Measurements from ENCODE around the gene APRT. TPM values are rescaled to one million over a fixed set of nuclear protein-coding genes. Genes with fewer than 3 reads are reported as not detected.

APRT gene
- total RNA-seq, 1 donor from 2014 or later, result 53.4 TPM

- no peaks in the 10 kb centered on the region for H3K9me3 ChIP-seq (ENCODE audit: low read depth)
- Mint-ChIP-seq H3K9me3 (no peaks in the 10 kb centered on the region), H3K4me3 (no peak overlapping the region), H3K36me3 (peaks cover 3% of the 10 kb centered on the region), H3K4me1 (peaks cover 3% of the 10 kb centered on the region), H3K27me3 (ENCODE audit: insufficient read depth, low read depth) (peaks cover 2% of the 10 kb centered on the region), H3K27ac (no peak overlapping the region)
- no peaks in the 10 kb centered on the region for H3K4me1 ChIP-seq
- no peaks in the 10 kb centered on the region for H3K36me3 ChIP-seq
- no peak overlapping the region for H2AFZ ChIP-seq (replicated peaks)
- H3K9ac ChIP-seq, result no peak overlapping the region
- H3K27ac ChIP-seq, result no peak overlapping the region
- no peaks in the 10 kb centered on the region for H3K27me3 ChIP-seq
- no peaks in the 10 kb centered on the region for H3F3A ChIP-seq (ENCODE audit: low read depth)
- no peak for DNase-seq (ENCODE audit: low spot score)
- no peaks in the 10 kb centered on the region for H4K20me1 ChIP-seq (ENCODE audit: low read depth)
- H3K4me3 ChIP-seq, result no peak overlapping the region
- no peak overlapping the region for H3K4me2 ChIP-seq
- H3K79me2 ChIP-seq (ENCODE audit: low read depth), result no peaks in the 10 kb centered on the region
- TF ChIP-seq EZH2 (IDR thresholded peaks at IDR 0.05), result no peak
- TF ChIP-seq EZH2phosphoT487 (IDR thresholded peaks at IDR 0.05), result no peak
- TF ChIP-seq, protein P1, sequence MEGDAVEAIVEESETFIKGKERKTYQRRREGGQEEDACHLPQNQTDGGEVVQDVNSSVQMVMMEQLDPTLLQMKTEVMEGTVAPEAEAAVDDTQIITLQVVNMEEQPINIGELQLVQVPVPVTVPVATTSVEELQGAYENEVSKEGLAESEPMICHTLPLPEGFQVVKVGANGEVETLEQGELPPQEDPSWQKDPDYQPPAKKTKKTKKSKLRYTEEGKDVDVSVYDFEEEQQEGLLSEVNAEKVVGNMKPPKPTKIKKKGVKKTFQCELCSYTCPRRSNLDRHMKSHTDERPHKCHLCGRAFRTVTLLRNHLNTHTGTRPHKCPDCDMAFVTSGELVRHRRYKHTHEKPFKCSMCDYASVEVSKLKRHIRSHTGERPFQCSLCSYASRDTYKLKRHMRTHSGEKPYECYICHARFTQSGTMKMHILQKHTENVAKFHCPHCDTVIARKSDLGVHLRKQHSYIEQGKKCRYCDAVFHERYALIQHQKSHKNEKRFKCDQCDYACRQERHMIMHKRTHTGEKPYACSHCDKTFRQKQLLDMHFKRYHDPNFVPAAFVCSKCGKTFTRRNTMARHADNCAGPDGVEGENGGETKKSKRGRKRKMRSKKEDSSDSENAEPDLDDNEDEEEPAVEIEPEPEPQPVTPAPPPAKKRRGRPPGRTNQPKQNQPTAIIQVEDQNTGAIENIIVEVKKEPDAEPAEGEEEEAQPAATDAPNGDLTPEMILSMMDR (IDR thresholded peaks at IDR 0.05), result no peak
These were observed 9.6 kb upstream of the APRT start for GRCh38 chr16:88821168-88821850.

GRCh38 chr16:88820385-88821025, 8.8 kb upstream of the APRT start:
- Histone ChIP-seq H3K27me3 (no peaks in the 10 kb centered on the region), H3K36me3 (no peaks in the 10 kb centered on the region)

GRCh38 chr16:88819126-88819525, 7.4 kb upstream of the APRT start:
- Histone ChIP-seq H3K4me1 (no peaks in the 10 kb centered on the region), H3K9ac (no peak overlapping the region), H3K27ac (no peak overlapping the region), H3K79me2 (ENCODE audit: low read depth) (no peaks in the 10 kb centered on the region), H3K36me3 (no peaks in the 10 kb centered on the region), H4K20me1 (ENCODE audit: low read depth) (no peaks in the 10 kb centered on the region), H2AFZ (replicated peaks) (no peak overlapping the region), H3K9me3 (ENCODE audit: low read depth) (no peaks in the 10 kb centered on the region), H3K4me2 (no peak overlapping the region), H3K4me3 (no peak overlapping the region), H3K27me3 (no peaks in the 10 kb centered on the region), H3F3A (ENCODE audit: low read depth) (no peaks in the 10 kb centered on the region)
- no peak overlapping the region for H3K27ac Mint-ChIP-seq
- peaks cover 3% of the 10 kb centered on the region for H3K4me1 Mint-ChIP-seq
- DNase-seq (ENCODE audit: low spot score), result no peak
- no peak overlapping the region for H3K4me3 Mint-ChIP-seq
- peaks cover 3% of the 10 kb centered on the region for H3K36me3 Mint-ChIP-seq
- H3K9me3 Mint-ChIP-seq, result no peaks in the 10 kb centered on the region
- TF ChIP-seq, protein P1 (IDR thresholded peaks at IDR 0.05), result no peak
- no peak for TF ChIP-seq EZH2 (IDR thresholded peaks at IDR 0.05)
- H3K27me3 Mint-ChIP-seq (ENCODE audit: insufficient read depth, low read depth), result peaks cover 3% of the 10 kb centered on the region

More at GRCh38 chr16:88820385-88821025, 8.8 kb upstream of the APRT start:
- no peaks in the 10 kb centered on the region for H4K20me1 ChIP-seq (ENCODE audit: low read depth)
- H3K4me3 ChIP-seq, result no peak overlapping the region
- no peak overlapping the region for H3K4me2 ChIP-seq
- Mint-ChIP-seq H3K27me3 (ENCODE audit: insufficient read depth, low read depth) (no peaks in the 10 kb centered on the region), H3K4me3 (no peak overlapping the region), H3K36me3 (peaks cover 3% of the 10 kb centered on the region), H3K27ac (no peak overlapping the region), H3K4me1 (peaks cover 3% of the 10 kb centered on the region), H3K9me3 (no peaks in the 10 kb centered on the region)
- DNase-seq (ENCODE audit: low spot score), result no peak
- no peaks in the 10 kb centered on the region for H3K9me3 ChIP-seq (ENCODE audit: low read depth)
- no peaks in the 10 kb centered on the region for H3F3A ChIP-seq (ENCODE audit: low read depth)
- H3K4me1 ChIP-seq, result no peaks in the 10 kb centered on the region
- H2AFZ ChIP-seq (replicated peaks), result no peak overlapping the region
- H3K79me2 ChIP-seq (ENCODE audit: low read depth), result no peaks in the 10 kb centered on the region
- no peak overlapping the region for H3K27ac ChIP-seq
- no peak for TF ChIP-seq EZH2 (IDR thresholded peaks at IDR 0.05)
- TF ChIP-seq EZH2phosphoT487 (IDR thresholded peaks at IDR 0.05), result no peak
- TF ChIP-seq, protein P1 (IDR thresholded peaks at IDR 0.05), result no peak
- H3K9ac ChIP-seq, result no peak overlapping the region

All from neural progenitor cell (in vitro differentiated cells).